ENCODE results near the gene OGDHL.
A peak's percentile ranks its signal among the peaks of the same experiment; 100 is the strongest.
"Not testable (repeated sequence)": the region's sequence is repeated elsewhere in the genome, so short reads cannot be mapped to it uniquely, and the experiment has no call there.

OGDHL gene

DNA sequence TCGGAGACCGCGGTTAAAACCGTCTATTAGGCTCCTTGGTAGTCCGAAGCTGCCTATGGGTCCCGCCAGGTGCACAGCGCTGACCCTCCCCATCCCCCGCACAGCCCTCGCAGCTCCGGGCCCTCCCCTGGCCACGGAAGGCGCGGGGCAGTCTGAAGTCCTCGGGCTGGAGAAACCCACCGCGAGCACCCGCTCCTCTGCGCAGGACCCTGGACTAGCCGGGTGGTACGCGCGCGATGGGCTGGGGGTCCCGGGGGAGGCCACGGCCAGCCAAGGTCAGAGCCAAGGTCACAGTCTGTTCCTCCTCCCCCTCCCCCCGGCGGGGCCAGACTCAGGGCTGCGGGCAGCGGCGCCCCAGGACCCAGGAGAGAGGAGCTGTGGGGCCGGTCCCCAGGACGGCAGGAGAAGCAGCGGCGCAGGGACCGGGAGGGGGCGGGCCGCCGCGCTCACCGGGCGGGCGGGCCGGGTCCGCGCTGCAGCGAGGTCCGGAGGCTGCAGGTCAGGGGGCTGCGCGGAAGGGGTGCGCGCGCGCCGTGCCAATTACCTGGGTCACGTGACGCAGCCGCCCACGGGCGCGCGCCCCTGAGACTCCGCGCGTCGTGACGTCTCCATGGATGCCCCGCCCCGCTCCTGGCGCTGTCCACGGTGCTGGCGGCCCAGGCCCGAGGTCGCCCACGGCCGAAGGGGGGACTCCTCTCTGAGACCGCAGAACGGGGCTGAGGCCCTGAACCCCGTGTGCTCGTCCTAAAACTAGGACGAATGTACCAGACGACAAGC is at the start of gene OGDHL:
Gene OGDHL, minus strand, starts transcription at position 535 of the 777 bp plus-strand sequence. CDS start 3,731 bp downstream, outside the sequence.
- peak; percentile 5 for DNase-seq (ENCODE audit: low read depth)

GRCh38 chr10:49803988-49804387 is 41.9 kb upstream of the OGDHL start:
- DNase-seq (ENCODE audit: low read depth): no peak

DNA sequence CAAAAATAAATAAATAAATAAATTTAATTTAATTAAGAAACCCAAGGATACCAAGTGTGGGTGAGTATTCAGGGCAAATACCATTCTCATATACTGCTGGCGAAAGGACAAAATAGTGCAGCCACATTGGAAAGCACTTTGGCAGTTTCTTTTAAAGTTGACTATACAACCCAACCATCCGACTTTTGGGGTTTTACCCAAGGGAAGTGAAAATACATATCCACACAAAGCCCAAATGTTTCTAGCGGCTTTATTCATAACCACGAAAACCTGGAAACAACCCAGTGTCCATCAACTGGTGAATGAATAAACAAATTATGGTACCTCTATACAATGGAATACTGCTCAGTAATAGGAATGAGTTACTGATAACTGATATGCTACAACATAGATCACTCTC is 36.2 kb upstream of the OGDHL start:
- DNase-seq (ENCODE audit: low read depth): no peak

GRCh38 chr10:49791100-49791499 is 29.0 kb upstream of the OGDHL start:
- no peak for DNase-seq (ENCODE audit: low read depth)

- DNase-seq (ENCODE audit: low read depth): no peak
Observed at GRCh38 chr10:49784681-49785080, 22.6 kb upstream of the OGDHL start.

DNA sequence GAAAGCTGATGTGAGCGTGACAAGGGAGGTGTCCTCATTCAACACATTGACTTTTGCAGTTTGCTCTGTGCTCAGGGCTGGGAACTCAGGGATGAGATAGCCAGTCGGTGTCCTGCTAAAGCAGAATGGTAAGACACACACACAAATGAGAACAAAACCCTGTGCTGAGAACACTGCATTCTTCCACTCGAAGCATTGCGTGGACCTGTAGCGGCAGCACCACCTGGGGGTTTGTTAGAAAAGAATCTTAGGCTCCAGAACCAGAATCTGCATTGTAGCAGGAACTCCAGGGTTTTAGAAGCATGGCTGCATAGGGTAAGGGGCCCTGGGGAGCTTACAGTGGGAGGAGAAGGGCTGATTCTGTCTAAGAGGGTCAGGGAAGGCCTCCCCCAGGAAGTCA is 21.5 kb upstream of the OGDHL start:
- no peak for DNase-seq (ENCODE audit: low read depth)

DNA sequence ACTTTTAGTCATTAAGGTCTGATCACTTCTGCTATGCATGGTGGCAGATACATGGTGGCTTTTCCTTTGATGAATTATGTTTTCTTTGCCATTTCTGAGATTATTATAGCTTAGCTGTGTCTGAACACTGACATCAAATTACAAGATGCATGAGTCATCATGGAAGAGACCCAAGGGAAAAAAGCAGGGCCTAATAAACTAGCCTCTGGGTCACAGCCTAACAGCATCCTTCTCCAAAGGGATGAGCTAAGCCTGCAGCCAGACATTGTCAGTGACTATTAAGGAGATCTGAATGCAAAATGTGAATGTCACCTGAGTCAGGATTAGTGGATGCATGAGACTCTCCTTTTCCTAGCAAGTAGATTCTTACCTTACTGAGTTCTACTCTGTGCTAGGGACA is 19.1 kb upstream of the OGDHL start:
- DNase-seq (ENCODE audit: low read depth): peak; percentile 7

- no peak for DNase-seq (ENCODE audit: low read depth)
Observed at GRCh38 chr10:49778197-49778596, 16.1 kb upstream of the OGDHL start.

- no peak for DNase-seq (ENCODE audit: low read depth)
Observed at GRCh38 chr10:49776851-49777250, 14.7 kb upstream of the OGDHL start.

GRCh38 chr10:49775014-49775413 is 12.9 kb upstream of the OGDHL start:
- no peak for DNase-seq (ENCODE audit: low read depth)

- DNase-seq (ENCODE audit: low read depth): not testable (repeated sequence)
Observed at GRCh38 chr10:49772944-49773343, 10.8 kb upstream of the OGDHL start.

DNA sequence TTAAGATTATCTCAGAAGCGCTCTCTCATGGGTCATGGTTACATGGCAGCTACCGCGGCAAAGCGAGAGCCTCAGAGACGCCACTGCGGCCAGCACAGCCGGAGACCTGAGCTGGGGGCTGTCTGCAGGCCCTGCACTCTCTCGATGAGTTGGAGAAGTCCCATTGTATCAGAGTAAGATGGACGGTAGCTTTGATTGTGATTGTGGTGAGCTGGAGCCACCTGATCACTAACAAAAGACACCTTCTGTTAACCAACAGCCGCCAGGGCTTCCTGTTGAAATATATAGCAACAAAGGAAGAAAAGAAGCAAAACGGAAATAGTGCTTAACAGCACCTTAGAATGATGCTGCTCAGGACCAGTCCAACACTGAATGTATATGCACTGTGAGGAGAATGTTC is 8.9 kb upstream of the OGDHL start:
- not testable (repeated sequence) for DNase-seq (ENCODE audit: low read depth)

DNA sequence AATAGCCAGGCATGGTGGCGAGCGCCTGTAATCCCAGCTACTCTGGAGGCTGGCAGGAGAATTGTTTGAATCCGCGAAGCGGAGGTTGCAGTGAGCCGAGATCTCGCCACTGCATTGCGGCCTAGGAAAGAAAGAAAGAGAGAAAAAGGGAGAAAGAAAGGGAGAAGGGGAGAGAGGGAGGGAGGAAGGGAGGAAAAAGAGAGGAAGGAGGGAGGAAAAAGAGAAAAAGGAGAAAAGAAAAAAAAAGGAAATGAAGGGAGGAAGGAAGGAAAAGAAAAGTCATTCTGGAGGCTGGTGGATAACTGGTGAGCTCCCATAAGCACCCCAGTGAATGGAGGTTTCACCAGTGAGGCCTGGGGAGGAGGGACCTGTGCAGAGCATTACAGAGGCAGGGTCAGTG is 7.6 kb upstream of the OGDHL start:
- no peak for DNase-seq (ENCODE audit: low read depth)

DNA sequence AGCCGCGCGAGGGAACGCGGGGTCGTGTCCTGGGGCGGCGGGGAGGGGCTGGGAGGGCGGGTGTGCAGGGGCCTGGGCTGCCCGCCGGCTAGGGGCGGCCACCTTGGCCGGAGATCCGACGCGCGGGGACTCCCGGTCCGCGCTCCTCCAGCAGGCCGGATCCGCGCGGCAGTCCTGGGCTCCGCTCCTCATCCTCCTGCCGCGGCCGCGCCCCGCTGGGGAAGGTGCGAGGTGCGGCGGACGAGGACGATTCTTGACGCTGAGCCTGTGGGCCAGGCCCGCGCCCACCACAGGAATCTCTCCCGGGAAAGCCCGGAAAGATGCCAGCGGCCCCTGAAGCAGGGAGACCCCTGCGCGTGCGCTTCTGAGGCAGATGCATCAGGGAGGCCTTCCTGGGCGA is 6.6 kb upstream of the OGDHL start:
- DNase-seq (ENCODE audit: low read depth): no peak

DNA sequence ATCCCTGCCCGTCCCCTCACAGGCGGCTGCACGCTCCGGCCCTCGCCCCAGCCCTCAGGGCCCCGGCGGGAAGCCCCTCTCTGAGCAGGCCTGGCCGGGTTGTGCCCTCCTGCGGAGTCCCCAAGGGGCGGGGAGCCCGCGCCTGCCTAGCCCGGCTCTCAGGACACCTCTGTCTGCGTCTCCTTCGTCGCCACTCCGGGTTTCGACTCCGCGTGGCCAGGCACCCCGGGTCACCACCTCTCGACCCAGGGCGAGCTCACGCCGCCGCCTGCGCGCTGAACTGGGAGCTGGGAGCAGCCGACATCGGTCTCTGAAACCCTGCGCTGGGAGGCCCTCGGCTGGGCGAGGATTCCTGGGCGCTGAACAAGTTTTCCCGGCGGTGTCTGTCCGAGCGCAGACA is 6.2 kb upstream of the OGDHL start:
- DNase-seq (ENCODE audit: low read depth): no peak

DNA sequence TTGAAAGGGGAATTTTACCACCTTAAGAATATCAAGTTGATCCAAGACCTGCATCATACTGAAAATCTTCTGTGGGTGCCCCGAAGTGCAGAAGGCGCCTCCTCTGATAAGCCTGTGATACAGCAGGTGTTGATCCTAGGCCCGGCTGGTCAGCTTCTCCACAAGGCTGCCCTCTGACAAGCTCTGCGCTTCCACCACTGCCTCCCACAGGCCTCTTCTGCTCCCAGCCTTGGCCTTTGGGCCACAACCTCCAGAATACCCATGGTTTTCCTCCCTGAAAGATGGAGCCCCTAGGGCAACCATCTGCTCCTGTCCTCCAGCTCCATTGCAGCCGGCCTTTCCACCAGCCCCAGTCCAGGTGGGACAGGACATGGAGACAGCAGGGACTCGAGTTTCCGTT is 5.6 kb upstream of the OGDHL start:
- no peak for DNase-seq (ENCODE audit: low read depth)

DNA sequence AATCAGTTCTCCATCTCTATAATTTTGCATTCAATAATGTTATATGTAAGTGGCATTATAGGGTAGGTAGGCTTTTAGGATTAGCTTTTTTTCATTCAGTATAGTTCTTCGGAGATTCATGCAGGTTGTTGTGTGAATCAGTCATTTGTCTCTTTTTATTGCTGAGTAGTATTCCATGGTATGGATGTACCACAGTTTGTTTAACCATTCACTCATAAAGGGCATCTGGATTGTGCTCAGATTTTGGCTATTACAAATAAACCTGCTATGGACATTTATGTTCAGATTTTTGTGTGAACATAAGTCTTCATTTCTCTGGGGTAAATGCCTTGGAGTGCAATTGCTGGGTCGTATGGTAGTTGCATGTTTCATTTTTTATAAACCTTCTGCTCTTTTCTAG is 4.4 kb upstream of the OGDHL start:
- DNase-seq (ENCODE audit: low read depth): no peak

DNA sequence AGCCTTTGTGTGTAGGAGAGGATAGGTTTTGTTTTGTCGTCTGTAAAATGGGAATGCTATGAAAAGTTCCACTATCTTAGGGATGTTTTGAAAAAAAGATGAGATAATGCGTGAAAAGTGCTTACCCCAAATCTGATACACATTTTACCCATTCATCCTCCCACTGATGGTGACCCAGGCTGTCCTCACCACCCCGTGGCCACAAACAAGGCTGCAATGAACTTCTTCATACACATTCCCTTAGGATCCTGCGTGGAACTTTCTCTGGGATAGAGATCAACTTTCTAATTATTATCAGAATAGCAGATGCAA is 399 bp upstream of the OGDHL start:
- DNase-seq (ENCODE audit: low read depth): no peak

GRCh38 chr10:49761201-49761788 is 828 bp downstream of the OGDHL start:
- no peak for DNase-seq (ENCODE audit: low read depth)

- DNase-seq (ENCODE audit: low read depth): no peak
Observed at GRCh38 chr10:49760789-49761188, 1.3 kb downstream of the OGDHL start.

- no peak for DNase-seq (ENCODE audit: low read depth)
Observed at GRCh38 chr10:49759787-49760551, 2.2 kb downstream of the OGDHL start.

DNA sequence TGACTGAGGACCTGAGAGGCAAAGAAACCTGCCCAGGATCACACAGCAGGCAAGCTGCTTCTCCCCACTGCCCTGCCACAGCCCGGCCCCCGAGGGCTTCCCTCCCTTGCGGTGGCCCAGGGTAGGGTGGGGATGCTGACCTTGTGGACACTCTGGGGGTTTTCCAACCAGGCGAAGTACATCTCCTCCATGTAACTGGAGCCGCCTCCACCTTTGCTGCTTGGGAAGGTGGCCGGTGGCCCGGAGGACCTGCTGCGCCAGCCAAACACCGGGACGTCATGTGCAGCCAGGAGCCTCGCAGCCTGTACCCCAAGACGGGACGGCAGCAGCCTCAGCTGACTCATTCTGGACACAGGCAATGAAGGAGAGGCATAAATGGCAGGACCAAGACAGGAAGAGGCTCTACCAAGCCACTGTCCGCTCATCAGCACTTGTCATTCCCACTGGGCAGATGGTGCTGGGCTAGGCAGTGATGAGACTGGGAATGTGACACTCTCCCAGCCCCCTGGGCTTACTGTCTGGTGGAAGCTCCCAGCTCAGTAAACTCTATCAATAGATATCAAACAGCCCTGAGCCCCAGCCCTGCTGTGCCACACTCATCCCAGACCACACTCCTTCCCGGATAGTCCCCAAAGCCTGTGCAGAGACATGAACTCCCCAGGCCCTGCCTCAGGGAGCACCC is 3.7 kb downstream of the OGDHL start:
- no peak for DNase-seq (ENCODE audit: low read depth)

DNA sequence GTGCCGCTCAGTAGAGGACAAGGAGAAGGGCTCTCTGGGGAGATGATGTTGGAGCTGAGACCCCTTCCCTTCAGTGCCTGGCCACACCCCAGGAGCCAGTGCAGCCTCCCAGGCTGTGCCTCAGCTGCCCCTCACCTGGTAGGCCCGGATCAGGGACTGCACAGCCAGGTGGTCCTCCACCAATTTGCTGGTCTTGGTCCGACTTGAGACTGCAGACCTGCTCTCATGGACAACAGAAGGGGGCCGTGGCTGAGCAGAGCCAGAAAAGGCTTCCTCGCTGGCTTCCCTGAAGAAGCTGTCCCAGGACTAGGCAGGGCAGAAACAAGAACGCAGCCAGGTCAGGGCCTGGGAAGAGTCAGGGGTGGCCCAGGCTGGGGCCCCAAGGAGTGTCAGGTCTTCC is 5.5 kb downstream of the OGDHL start:
- DNase-seq (ENCODE audit: low read depth): no peak
